WTC11 (cell line): ENCODE results near the gene LAMA3. TPM values are rescaled to one million over a fixed set of nuclear protein-coding genes. Genes with fewer than 3 reads are reported as not detected.

Experiments used
- ATAC-seq: fragments of 200-7000 bp; cut with Tn5 transposase; 2 replicates; pipeline ENCODE4 v1.10.0; 2021; ENCODE audit warnings: mild to moderate bottlenecking, moderate library complexity
- CTCF ChIA-PET: fragments of 300-600 bp; sonication (Branson Sonifier 250); formaldehyde crosslinking; loops from one replicate; lab custom pipeline; 2021; ENCODE audit warnings: antibody characterized with exemption; lab: Charles Lee
- POLR2A ChIA-PET: fragments of 350-600 bp; sonication (Branson Sonifier 250); formaldehyde crosslinking; loops from one replicate; lab custom pipeline; 2021; ENCODE audit warnings: antibody characterized with exemption; lab: Charles Lee
- DNase-seq: peaks from one replicate; pipeline ENCODE4 v3.0.0; 2021; ENCODE audit warnings: low spot score
- H3K27ac Mint-ChIP-seq: 2 replicates; pipeline ENCODE4 v1.8.0; 2021; ENCODE audit warnings: mixed read lengths
- H3K27me3 Mint-ChIP-seq: 2 replicates; pipeline ENCODE4 v1.8.0; 2021; ENCODE audit warnings: low read depth, mild to moderate bottlenecking, moderate library complexity, mixed read lengths
- H3K36me3 Mint-ChIP-seq: 2 replicates; pipeline ENCODE4 v1.8.0; 2021; ENCODE audit warnings: mixed read lengths
- H3K4me1 Mint-ChIP-seq: 2 replicates; pipeline ENCODE4 v1.8.0; 2022; ENCODE audit warnings: mixed read lengths
- H3K4me3 Mint-ChIP-seq: 2 replicates; pipeline ENCODE4 v1.8.0; 2021; ENCODE audit warnings: mild to moderate bottlenecking, moderate library complexity, mixed read lengths
- H3K9me3 Mint-ChIP-seq: 2 replicates; pipeline ENCODE4 v1.8.0; 2021; ENCODE audit warnings: mixed read lengths
- AFF4 ChIP-seq: sonication (generic); formaldehyde crosslinking; IDR thresholded peaks from 2 replicates; pipeline ENCODE4 v1.8.1; 2023; ENCODE audit warnings: mild to moderate bottlenecking, missing genetic modification reagents, borderline replicate concordance
- AR ChIP-seq: fragments of 250-450 bp; sonication (Bioruptor Pico); IDR thresholded peaks from 2 replicates; pipeline ENCODE4 v1.9.0; 2021; ENCODE audit warnings: mild to moderate bottlenecking
- ATF1 ChIP-seq: sonication (generic); formaldehyde crosslinking; IDR thresholded peaks from 2 replicates; pipeline ENCODE4 v1.8.1; 2023; ENCODE audit warnings: mild to moderate bottlenecking, moderate library complexity, missing genetic modification reagents
- CDX4 ChIP-seq: fragments of 250-450 bp; sonication (Bioruptor Pico); IDR thresholded peaks from 2 replicates; pipeline ENCODE4 v1.9.0; 2021; ENCODE audit warnings: moderate library complexity, mild to moderate bottlenecking, inconsistent platforms, borderline replicate concordance
- CREM ChIP-seq: sonication (generic); formaldehyde crosslinking; IDR thresholded peaks from 2 replicates; pipeline ENCODE4 v1.8.1; 2022; ENCODE audit warnings: mild to moderate bottlenecking, missing genetic modification reagents, moderate library complexity
- ETV6 ChIP-seq: sonication (generic); formaldehyde crosslinking; IDR thresholded peaks from 2 replicates; pipeline ENCODE4 v1.8.1; 2022; ENCODE audit warnings: mild to moderate bottlenecking, missing genetic modification reagents
- JAZF1 ChIP-seq: fragments of 250-450 bp; sonication (Bioruptor Pico); IDR thresholded peaks from 2 replicates; pipeline ENCODE4 v1.9.0; 2021; ENCODE audit warnings: moderate library complexity, mild to moderate bottlenecking, inconsistent platforms
- JUN ChIP-seq: sonication (generic); formaldehyde crosslinking; IDR thresholded peaks from 2 replicates; pipeline ENCODE4 v1.8.0; 2023; ENCODE audit warnings: mild to moderate bottlenecking, missing genetic modification reagents
- NFYB ChIP-seq: sonication (generic); formaldehyde crosslinking; conservative IDR thresholded peaks from 2 replicates; pipeline ENCODE4 v1.8.0; 2022; ENCODE audit warnings: low read depth, missing genetic modification reagents
- NR2C2 ChIP-seq: sonication (generic); formaldehyde crosslinking; IDR thresholded peaks from 2 replicates; pipeline ENCODE4 v1.8.0; 2022; ENCODE audit warnings: mild to moderate bottlenecking, missing genetic modification reagents
- OVOL2 ChIP-seq: fragments of 250-450 bp; sonication (Bioruptor Pico); IDR thresholded peaks from 2 replicates; pipeline ENCODE4 v1.9.0; 2021; ENCODE audit warnings: mild to moderate bottlenecking, borderline replicate concordance
- PRRX2 ChIP-seq: fragments of 250-450 bp; sonication (Bioruptor Pico); IDR thresholded peaks from 2 replicates; pipeline ENCODE4 v1.8.0; 2021; ENCODE audit warnings: mild to moderate bottlenecking
- TCF7 ChIP-seq: sonication (generic); formaldehyde crosslinking; IDR thresholded peaks from 2 replicates; pipeline ENCODE4 v1.8.0; 2022; ENCODE audit warnings: mild to moderate bottlenecking, low read depth, missing genetic modification reagents, moderate library complexity
- ZBTB21 ChIP-seq: sonication (generic); formaldehyde crosslinking; IDR thresholded peaks from 2 replicates; pipeline ENCODE4 v1.8.1; 2023; ENCODE audit warnings: mild to moderate bottlenecking, missing genetic modification reagents, borderline replicate concordance
- ZBTB43 ChIP-seq: sonication (generic); formaldehyde crosslinking; IDR thresholded peaks from 2 replicates; pipeline ENCODE4 v1.8.1; 2023; ENCODE audit warnings: mild to moderate bottlenecking, missing genetic modification reagents
- ZNF532 ChIP-seq: fragments of 250-450 bp; sonication (Bioruptor Pico); IDR thresholded peaks from 2 replicates; pipeline ENCODE4 v1.9.0; 2021; ENCODE audit warnings: mild to moderate bottlenecking, borderline replicate concordance
- ZSCAN18 ChIP-seq: fragments of 250-450 bp; sonication (Bioruptor Pico); IDR thresholded peaks from 2 replicates; pipeline ENCODE4 v2.1.2; 2022; ENCODE audit warnings: mild to moderate bottlenecking, moderate library complexity
- total RNA-seq: library from RNA; stranded (reverse); gene quantifications from 3 replicates; pipeline ENCODE4 v1.2.3, GENCODE V29; 2021

The LAMA3 gene
- total RNA-seq, 1 experiment from 2014 or later: 0.83 TPM

GRCh38 chr18:23772327-23773024 lies 83.2 kb downstream of the LAMA3 start (continued):
- TF ChIP-seq ZSCAN18: no peak
- no peak for TF ChIP-seq JUN (CRISPR knock-in tag)
- TF ChIP-seq JAZF1 (CRISPR knock-in tag): no peak
- no peak for TF ChIP-seq NR2C2 (CRISPR knock-in tag)
- no peak for TF ChIP-seq AR (CRISPR knock-in tag)

- H3K4me1 Mint-ChIP-seq: 0 out of 2 replicates have a peak, but pooled peaks cover 6% of the 10 kb centered on the region
- DNase-seq (no peak), ATAC-seq (no peak)
- H3K27me3 Mint-ChIP-seq: no peaks in the 10 kb centered on the region
- no peak for TF ChIP-seq ZBTB21 (CRISPR knock-in tag)
- TF ChIP-seq PRRX2 (CRISPR knock-in tag): no peak
- TF ChIP-seq CREM: no peak
- TF ChIP-seq CDX4: no peak
- no peak for TF ChIP-seq ZBTB43 (CRISPR knock-in tag)
- TF ChIP-seq OVOL2 (CRISPR knock-in tag): no peak
- TF ChIP-seq ZNF532: no peak
- TF ChIP-seq ETV6 (CRISPR knock-in tag): no peak
- TF ChIP-seq NFYB (CRISPR knock-in tag): no peak
- no peak for TF ChIP-seq AFF4
- no peak for TF ChIP-seq ATF1
- TF ChIP-seq TCF7 (CRISPR knock-in tag): no peak
- POLR2A ChIA-PET: no interaction called here
- no peak overlapping the region for H3K4me3 Mint-ChIP-seq
- no peak overlapping the region for H3K27ac Mint-ChIP-seq
- peaks cover 4% of the 10 kb centered on the region; the same call in 1 of the 2 replicates for H3K9me3 Mint-ChIP-seq
- no peaks in the 10 kb centered on the region for H3K36me3 Mint-ChIP-seq
- CTCF ChIA-PET: no interaction called here
These were observed 87.1 kb downstream of the LAMA3 start for GRCh38 chr18:23776306-23776705.
